22Rv1 (cell line): Measurements from ENCODE around the gene HNRNPDL.

ENCODE experiments used
- ZFX ChIP-seq: fragments of 450-650 bp; IDR thresholded peaks from 2 replicates; pipeline ENCODE4 v1.6.1; 2017; ENCODE audit warnings: antibody characterized with exemption, borderline replicate concordance
- TF ChIP-seq, protein P1 (sequence below): fragments of 450-650 bp; IDR thresholded peaks from 2 replicates; pipeline ENCODE4 v1.5.1; 2017; ENCODE audit warnings: mild to moderate bottlenecking

DNA sequence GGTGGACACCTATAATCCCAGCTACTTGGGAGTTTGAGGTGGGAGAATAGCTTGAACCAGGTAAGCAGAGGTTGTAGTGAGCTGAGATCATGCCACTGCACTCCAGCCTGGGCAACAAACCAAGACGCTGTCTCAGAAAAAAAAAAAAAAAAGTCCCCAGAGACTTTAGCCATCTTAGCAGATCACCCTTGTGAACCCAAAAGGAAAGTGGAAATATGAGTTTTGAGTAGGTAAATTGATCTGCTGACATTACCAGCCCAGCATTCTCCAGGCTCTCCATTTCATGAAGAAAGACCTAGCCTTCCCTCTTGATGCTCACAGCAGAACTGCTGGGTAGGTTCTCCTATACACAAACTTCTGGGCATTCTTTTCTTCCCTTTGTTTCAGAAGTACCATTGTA, 32.0 kb downstream of the HNRNPDL start:
- TF ChIP-seq, protein P1, sequence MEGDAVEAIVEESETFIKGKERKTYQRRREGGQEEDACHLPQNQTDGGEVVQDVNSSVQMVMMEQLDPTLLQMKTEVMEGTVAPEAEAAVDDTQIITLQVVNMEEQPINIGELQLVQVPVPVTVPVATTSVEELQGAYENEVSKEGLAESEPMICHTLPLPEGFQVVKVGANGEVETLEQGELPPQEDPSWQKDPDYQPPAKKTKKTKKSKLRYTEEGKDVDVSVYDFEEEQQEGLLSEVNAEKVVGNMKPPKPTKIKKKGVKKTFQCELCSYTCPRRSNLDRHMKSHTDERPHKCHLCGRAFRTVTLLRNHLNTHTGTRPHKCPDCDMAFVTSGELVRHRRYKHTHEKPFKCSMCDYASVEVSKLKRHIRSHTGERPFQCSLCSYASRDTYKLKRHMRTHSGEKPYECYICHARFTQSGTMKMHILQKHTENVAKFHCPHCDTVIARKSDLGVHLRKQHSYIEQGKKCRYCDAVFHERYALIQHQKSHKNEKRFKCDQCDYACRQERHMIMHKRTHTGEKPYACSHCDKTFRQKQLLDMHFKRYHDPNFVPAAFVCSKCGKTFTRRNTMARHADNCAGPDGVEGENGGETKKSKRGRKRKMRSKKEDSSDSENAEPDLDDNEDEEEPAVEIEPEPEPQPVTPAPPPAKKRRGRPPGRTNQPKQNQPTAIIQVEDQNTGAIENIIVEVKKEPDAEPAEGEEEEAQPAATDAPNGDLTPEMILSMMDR = no peak
- no peak for TF ChIP-seq ZFX
